HepG2 (cell line): ENCODE results near the gene HCRTR1. TPM values are rescaled to one million over a fixed set of nuclear protein-coding genes. Genes with fewer than 3 reads are reported as not detected.

ENCODE experiments used
- ATAC-seq: fragments of 200-7000 bp; cut with Tn5 transposase; 3 replicates; pipeline ENCODE4 v1.9.1; 2020; ENCODE audit warnings: mild to moderate bottlenecking, moderate library complexity
- BruUV-seq: library from RNA; stranded (reverse); fragments of 400-500 nt; replicated peaks from 2 replicates; lab custom pipeline; 2021; lab: Mats Ljungman, UMichigan
- CTCF ChIA-PET: fragments of 300-600 bp; formaldehyde crosslinking; extraction: SDS; loops from one replicate; lab custom pipeline; 2021; ENCODE audit warnings: low total read pairs, inconsistent platforms, low intra/inter-chr PET ratio; lab: Yijun Ruan, JAX
- POLR2A ChIA-PET: fragments of 350-600 bp; sonication (Branson Sonifier 250); formaldehyde crosslinking; loops from one replicate; lab custom pipeline; 2020; ENCODE audit warnings: antibody characterized with exemption, inconsistent platforms; lab: Yijun Ruan, JAX
- DNase-seq: peaks from one replicate; pipeline ENCODE4 v3.0.0-alpha.2; 2015; ENCODE audit warnings: low spot score
- FAIRE-seq: peaks from 3 replicates; lab custom pipeline; 2011; peaks lifted over from hg19 to GRCh38; lab: Jason Lieb, UNC
- H2AFZ ChIP-seq: one replicate; pipeline ENCODE4 v1.6.1; 2011; ENCODE audit warnings: low read length, inconsistent platforms
- H3K27ac ChIP-seq: fragments of 300-600 bp; 3 replicates; pipeline ENCODE4 v1.8.0; 2011; ENCODE audit warnings: mixed run types, mild to moderate bottlenecking, mixed read lengths, low read length, inconsistent platforms; ENCODE audit not compliant: insufficient read depth; ENCODE audit errors: extremely low read length
- H3K27me3 ChIP-seq, 2 experiments: fragments of 200-600 bp in 1 of 2; 2 replicates in 1 of 2; 3 replicates in 1 of 2; pipeline versions ENCODE4 v1.6.0 to v1.8.0; 2011; ENCODE audit warnings: low read length in 2 of 2, mild to moderate bottlenecking in 2 of 2, moderate library complexity in 2 of 2, inconsistent platforms in 1 of 2; ENCODE audit not compliant: insufficient read depth in 2 of 2, control insufficient read depth in 1 of 2
- H3K36me3 ChIP-seq, 2 experiments: fragments of 200-600 bp in 1 of 2; replicated peaks in 1 of 2; 2 replicates in 1 of 2; 3 replicates in 1 of 2; pipeline versions ENCODE4 v1.5.1 to v1.8.0; 2011; ENCODE audit warnings: low read length in 2 of 2, inconsistent platforms in 1 of 2; ENCODE audit not compliant: insufficient read depth in 2 of 2, control insufficient read depth in 1 of 2
- H3K4me1 ChIP-seq: 2 replicates; pipeline ENCODE4 v1.5.1; 2012; ENCODE audit warnings: low read length, inconsistent platforms; ENCODE audit not compliant: insufficient read depth
- H3K4me2 ChIP-seq: 2 replicates; pipeline ENCODE4 v1.6.0; 2011; ENCODE audit warnings: low read depth, low read length, inconsistent platforms
- H3K4me3 ChIP-seq, 3 experiments: fragments of 200-600 bp in 1 of 3; sonication (generic), shearing (Covaris generic) in 1 of 3; replicated peaks in 1 of 3; 2 replicates each; pipeline ENCODE4 v1.5.1; 2011 to 2016; ENCODE audit warnings: low read length in 3 of 3, inconsistent platforms in 2 of 3, low read depth in 2 of 3, mild to moderate bottlenecking in 2 of 3, control low read depth in 1 of 3, mixed read lengths in 1 of 3; ENCODE audit not compliant: insufficient read depth in 1 of 3
- H3K79me2 ChIP-seq: one replicate; pipeline ENCODE4 v1.6.1; 2011; ENCODE audit warnings: low read length, inconsistent platforms; ENCODE audit not compliant: insufficient read depth
- H3K9ac ChIP-seq: 2 replicates; pipeline ENCODE4 v1.6.0; 2011; ENCODE audit warnings: mild to moderate bottlenecking, low read depth, low read length, inconsistent platforms; ENCODE audit not compliant: insufficient read depth
- H3K9me3 ChIP-seq: 2 replicates; pipeline ENCODE4 v1.5.1; 2012; ENCODE audit warnings: mild to moderate bottlenecking, low read length
- H4K20me1 ChIP-seq: 2 replicates; pipeline ENCODE4 v1.6.0; 2011; ENCODE audit warnings: inconsistent platforms, mild to moderate bottlenecking, low read length, moderate library complexity; ENCODE audit not compliant: insufficient read depth
- CHD2 ChIP-seq: IDR thresholded peaks from 2 replicates; pipeline ENCODE4 v1.6.1; 2011; ENCODE audit warnings: low read depth, low read length, improper control_type of control experiment
- GATAD2A ChIP-seq: IDR thresholded peaks from 2 replicates; pipeline ENCODE4 v1.6.1; 2016
- MEF2D ChIP-seq: sonication (generic); formaldehyde crosslinking; IDR thresholded peaks from 2 replicates; pipeline ENCODE4 v1.5.1; 2020; ENCODE audit warnings: mild to moderate bottlenecking, missing genetic modification reagents
- PAF1 ChIP-seq: IDR thresholded peaks from 2 replicates; pipeline ENCODE4 v1.6.1; 2016; ENCODE audit warnings: missing genetic modification reagents, missing compliant biosample characterization
- PHF5A ChIP-seq: IDR thresholded peaks from one replicate; pipeline ENCODE4 v1.6.1; 2018; ENCODE audit warnings: low read depth, missing genetic modification reagents; ENCODE audit not compliant: unreplicated experiment
- SAFB2 ChIP-seq: sonication (generic); formaldehyde crosslinking; IDR thresholded peaks from 2 replicates; pipeline ENCODE4 v1.5.1; 2020; ENCODE audit warnings: missing genetic modification reagents, low read depth, mild to moderate bottlenecking, borderline replicate concordance
- SOX5 ChIP-seq: IDR thresholded peaks from 2 replicates; pipeline ENCODE4 v1.6.1; 2016; ENCODE audit warnings: borderline replicate concordance
- SP4 ChIP-seq: sonication (generic); formaldehyde crosslinking; IDR thresholded peaks from 2 replicates; pipeline ENCODE4 v1.8.1; 2023; ENCODE audit warnings: mild to moderate bottlenecking, missing genetic modification reagents
- SPEN ChIP-seq: sonication (generic); formaldehyde crosslinking; IDR thresholded peaks from 2 replicates; pipeline ENCODE4 v1.5.1; 2020; ENCODE audit warnings: low read depth, mild to moderate bottlenecking, missing genetic modification reagents
- SSRP1 ChIP-seq: IDR thresholded peaks from 2 replicates; pipeline ENCODE4 v1.6.1; 2016; ENCODE audit warnings: control low read depth
- XBP1 ChIP-seq: sonication (generic); formaldehyde crosslinking; IDR thresholded peaks from 2 replicates; pipeline ENCODE4 v1.5.0; 2020; ENCODE audit warnings: missing genetic modification reagents
- ZNF382 ChIP-seq: sonication (generic); formaldehyde crosslinking; IDR thresholded peaks from 2 replicates; pipeline ENCODE4 v1.5.0; 2020; ENCODE audit warnings: missing genetic modification reagents, mild to moderate bottlenecking, borderline replicate concordance
- ZSCAN9 ChIP-seq: IDR thresholded peaks from 2 replicates; pipeline ENCODE4 v1.6.1; 2016; ENCODE audit warnings: borderline replicate concordance
- WGBS: methylation state at CpG from one replicate; pipeline ENCODE4 v1.1.6; 2017; ENCODE audit warnings: low lambda C conversion rate; 5-methylcytosine and 5-hydroxymethylcytosine counted together
- in situ Hi-C: cut with HindIII; loops from 2 replicates; pipeline ENCODE4 v1.10.0; 2017; ENCODE audit warnings: low pct_unique_long_range_greater_than_20kb; ENCODE audit not compliant: extremely low pct_ligation_motif_present
- intact Hi-C: fragments of 100-400 bp; cut with micrococcal nuclease; formaldehyde crosslinking; loops from one replicate; pipeline ENCODE4 v1.10.0; 2022; ENCODE audit not compliant: unreplicated experiment
- polyA plus RNA-seq, 8 experiments: library from polyadenylated mRNA; depleted of rRNA in 3 of 8; stranded (reverse) in 7 of 8; unstranded in 1 of 8; fragments of >200 nt; fragmentation: Illumina TruSeq in 4 of 8; extraction: Trizol in 4 of 8; gene quantifications; 2 replicates each; pipeline versions ENCODE4 v1.2.1 to v1.2.3, GENCODE V29; 2011 to 2016; ENCODE audit warnings: low read depth in 4 of 8, missing spikeins in 1 of 8, mixed read lengths in 1 of 8; ENCODE audit not compliant: insufficient read depth in 1 of 8
- total RNA-seq, 5 experiments: library from RNA; depleted of rRNA; stranded (reverse); fragments of >200 nt; fragmentation: Illumina TruSeq; extraction: Trizol; gene quantifications; 2 replicates each; pipeline ENCODE4 v1.2.3, GENCODE V29; 2016; ENCODE audit warnings: low read depth in 1 of 5
- TF ChIP-seq, protein P1 (sequence below): sonication (generic); formaldehyde crosslinking; IDR thresholded peaks from 2 replicates; pipeline ENCODE4 v1.8.0; 2022; ENCODE audit warnings: mild to moderate bottlenecking, missing genetic modification reagents, moderate library complexity
- TF ChIP-seq, protein P2 (sequence below): sonication (generic); formaldehyde crosslinking; IDR thresholded peaks from 2 replicates; pipeline ENCODE4 v1.4.0; 2020; ENCODE audit warnings: missing genetic modification reagents, borderline replicate concordance
- TF ChIP-seq, protein P3 (sequence below): sonication (generic); formaldehyde crosslinking; IDR thresholded peaks from 2 replicates; pipeline ENCODE4 v1.5.0; 2020; ENCODE audit warnings: mild to moderate bottlenecking, missing genetic modification reagents
- TF ChIP-seq, protein P4 (sequence below): sonication (generic); formaldehyde crosslinking; IDR thresholded peaks from 2 replicates; pipeline ENCODE4 v1.4.0; 2020; ENCODE audit warnings: missing genetic modification reagents, borderline replicate concordance

HCRTR1 gene
- total and polyA plus RNA-seq, 2 of the 13 experiments (the other 11 are each of a cell fraction or from before 2014, with no cell fraction given): not detected

DNA sequence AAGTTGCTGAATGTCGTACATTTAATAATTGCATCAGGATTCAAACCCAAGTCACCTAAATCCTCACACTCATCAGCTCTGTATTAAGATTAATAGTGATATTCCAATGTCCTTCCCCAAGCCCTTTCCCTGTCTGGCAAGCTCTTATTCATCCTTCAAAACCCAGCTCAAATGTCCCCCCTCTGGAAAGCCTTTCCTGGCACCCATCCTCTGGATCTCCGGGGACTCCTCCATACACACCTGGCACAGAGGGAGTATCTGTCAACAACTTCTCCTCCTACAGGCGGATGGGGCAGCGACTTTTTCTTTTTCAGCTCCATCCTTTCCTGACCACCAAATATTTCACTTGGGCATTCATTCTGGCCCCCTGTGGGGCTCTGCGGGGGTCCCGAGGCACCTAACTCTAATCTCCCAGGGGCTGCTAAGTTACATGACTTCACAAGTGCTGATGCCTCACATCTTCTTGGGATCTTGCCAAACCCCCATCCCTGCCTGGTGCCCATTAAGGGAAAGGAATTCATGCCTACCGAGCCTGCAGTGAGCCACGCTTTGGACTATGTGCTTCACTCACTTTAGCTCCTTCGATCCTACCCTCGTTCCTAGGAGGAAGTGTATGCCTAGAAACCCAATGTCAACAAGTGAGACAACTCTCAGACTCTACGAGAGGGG is 25.9 kb upstream of the HCRTR1 start:
- no peaks in the 10 kb centered on the region for H3K79me2 ChIP-seq
- no peak overlapping the region for H2AFZ ChIP-seq
- no peak for ATAC-seq
- peaks cover 0 to 9% of the 10 kb centered on the region in 2 experiments; a peak in 1 of 5 replicates for H3K27me3 ChIP-seq
- intact Hi-C loops (no loop called here), in situ Hi-C loops (no loop called here)
- H3K4me1 ChIP-seq: no peaks in the 10 kb centered on the region
- H3K27ac ChIP-seq: no peak overlapping the region
- H3K36me3 ChIP-seq: no peaks in the 10 kb centered on the region
- no peak for FAIRE-seq
- 22% methylated on average over 11 of the region's 11 CpGs for WGBS
- H3K4me2 ChIP-seq: no peak overlapping the region
- ChIA-PET CTCF (interaction anchor here (7.6 kb wide), 1 partner anchor 27 kb away, joined by 106 read pairs; no protein-coding TSS in a partner anchor), POLR2A (no interaction called here)
- H3K9me3 ChIP-seq: no peaks in the 10 kb centered on the region
- DNase-seq: no peak
- H4K20me1 ChIP-seq: no peaks in the 10 kb centered on the region
- no peak overlapping the region for H3K4me3 ChIP-seq
- no TSS peak for BruUV-seq
- no peak overlapping the region for H3K9ac ChIP-seq
- TF ChIP-seq SAFB2 (CRISPR knock-in tag) (no peak), PHF5A (CRISPR knock-in tag) (no peak), SP4 (CRISPR knock-in tag) (no peak), PAF1 (CRISPR knock-in tag) (no peak), SOX5 (no peak), XBP1 (CRISPR knock-in tag) (no peak), MEF2D (no peak), CHD2 (no peak), ZSCAN9 (CRISPR knock-in tag) (no peak), SSRP1 (CRISPR knock-in tag) (no peak), SPEN (no peak), ZNF382 (CRISPR knock-in tag) (no peak), GATAD2A (CRISPR knock-in tag) (no peak)
- TF ChIP-seq, protein P1, sequence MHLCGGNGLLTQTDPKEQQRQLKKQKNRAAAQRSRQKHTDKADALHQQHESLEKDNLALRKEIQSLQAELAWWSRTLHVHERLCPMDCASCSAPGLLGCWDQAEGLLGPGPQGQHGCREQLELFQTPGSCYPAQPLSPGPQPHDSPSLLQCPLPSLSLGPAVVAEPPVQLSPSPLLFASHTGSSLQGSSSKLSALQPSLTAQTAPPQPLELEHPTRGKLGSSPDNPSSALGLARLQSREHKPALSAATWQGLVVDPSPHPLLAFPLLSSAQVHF: no peak
- TF ChIP-seq, protein P2, sequence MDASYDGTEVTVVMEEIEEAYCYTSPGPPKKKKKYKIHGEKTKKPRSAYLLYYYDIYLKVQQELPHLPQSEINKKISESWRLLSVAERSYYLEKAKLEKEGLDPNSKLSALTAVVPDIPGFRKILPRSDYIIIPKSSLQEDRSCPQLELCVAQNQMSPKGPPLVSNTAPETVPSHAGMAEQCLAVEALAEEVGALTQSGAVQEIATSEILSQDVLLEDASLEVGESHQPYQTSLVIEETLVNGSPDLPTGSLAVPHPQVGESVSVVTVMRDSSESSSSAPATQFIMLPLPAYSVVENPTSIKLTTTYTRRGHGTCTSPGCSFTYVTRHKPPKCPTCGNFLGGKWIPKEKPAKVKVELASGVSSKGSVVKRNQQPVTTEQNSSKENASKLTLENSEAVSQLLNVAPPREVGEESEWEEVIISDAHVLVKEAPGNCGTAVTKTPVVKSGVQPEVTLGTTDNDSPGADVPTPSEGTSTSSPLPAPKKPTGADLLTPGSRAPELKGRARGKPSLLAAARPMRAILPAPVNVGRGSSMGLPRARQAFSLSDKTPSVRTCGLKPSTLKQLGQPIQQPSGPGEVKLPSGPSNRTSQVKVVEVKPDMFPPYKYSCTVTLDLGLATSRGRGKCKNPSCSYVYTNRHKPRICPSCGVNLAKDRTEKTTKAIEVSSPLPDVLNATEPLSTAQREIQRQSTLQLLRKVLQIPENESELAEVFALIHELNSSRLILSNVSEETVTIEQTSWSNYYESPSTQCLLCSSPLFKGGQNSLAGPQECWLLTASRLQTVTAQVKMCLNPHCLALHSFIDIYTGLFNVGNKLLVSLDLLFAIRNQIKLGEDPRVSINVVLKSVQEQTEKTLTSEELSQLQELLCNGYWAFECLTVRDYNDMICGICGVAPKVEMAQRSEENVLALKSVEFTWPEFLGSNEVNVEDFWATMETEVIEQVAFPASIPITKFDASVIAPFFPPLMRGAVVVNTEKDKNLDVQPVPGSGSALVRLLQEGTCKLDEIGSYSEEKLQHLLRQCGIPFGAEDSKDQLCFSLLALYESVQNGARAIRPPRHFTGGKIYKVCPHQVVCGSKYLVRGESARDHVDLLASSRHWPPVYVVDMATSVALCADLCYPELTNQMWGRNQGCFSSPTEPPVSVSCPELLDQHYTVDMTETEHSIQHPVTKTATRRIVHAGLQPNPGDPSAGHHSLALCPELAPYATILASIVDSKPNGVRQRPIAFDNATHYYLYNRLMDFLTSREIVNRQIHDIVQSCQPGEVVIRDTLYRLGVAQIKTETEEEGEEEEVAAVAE: no peak
- TF ChIP-seq, protein P3, sequence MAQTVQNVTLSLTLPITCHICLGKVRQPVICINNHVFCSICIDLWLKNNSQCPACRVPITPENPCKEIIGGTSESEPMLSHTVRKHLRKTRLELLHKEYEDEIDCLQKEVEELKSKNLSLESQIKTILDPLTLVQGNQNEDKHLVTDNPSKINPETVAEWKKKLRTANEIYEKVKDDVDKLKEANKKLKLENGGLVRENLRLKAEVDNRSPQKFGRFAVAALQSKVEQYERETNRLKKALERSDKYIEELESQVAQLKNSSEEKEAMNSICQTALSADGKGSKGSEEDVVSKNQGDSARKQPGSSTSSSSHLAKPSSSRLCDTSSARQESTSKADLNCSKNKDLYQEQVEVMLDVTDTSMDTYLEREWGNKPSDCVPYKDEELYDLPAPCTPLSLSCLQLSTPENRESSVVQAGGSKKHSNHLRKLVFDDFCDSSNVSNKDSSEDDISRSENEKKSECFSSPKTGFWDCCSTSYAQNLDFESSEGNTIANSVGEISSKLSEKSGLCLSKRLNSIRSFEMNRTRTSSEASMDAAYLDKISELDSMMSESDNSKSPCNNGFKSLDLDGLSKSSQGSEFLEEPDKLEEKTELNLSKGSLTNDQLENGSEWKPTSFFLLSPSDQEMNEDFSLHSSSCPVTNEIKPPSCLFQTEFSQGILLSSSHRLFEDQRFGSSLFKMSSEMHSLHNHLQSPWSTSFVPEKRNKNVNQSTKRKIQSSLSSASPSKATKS: no peak
- TF ChIP-seq, protein P4, sequence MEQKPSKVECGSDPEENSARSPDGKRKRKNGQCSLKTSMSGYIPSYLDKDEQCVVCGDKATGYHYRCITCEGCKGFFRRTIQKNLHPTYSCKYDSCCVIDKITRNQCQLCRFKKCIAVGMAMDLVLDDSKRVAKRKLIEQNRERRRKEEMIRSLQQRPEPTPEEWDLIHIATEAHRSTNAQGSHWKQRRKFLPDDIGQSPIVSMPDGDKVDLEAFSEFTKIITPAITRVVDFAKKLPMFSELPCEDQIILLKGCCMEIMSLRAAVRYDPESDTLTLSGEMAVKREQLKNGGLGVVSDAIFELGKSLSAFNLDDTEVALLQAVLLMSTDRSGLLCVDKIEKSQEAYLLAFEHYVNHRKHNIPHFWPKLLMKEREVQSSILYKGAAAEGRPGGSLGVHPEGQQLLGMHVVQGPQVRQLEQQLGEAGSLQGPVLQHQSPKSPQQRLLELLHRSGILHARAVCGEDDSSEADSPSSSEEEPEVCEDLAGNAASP: no peak
